GM23248 (cell line): ENCODE data around the gene TRIM32. TPM values are rescaled to one million over a fixed set of nuclear protein-coding genes. Genes with fewer than 3 reads are reported as not detected.

ENCODE experiments used
- DNase-seq: peaks from one replicate; pipeline ENCODE4 v3.0.0-alpha.2; 2015
- H2AFZ ChIP-seq: fragments of 200-600 bp; sonication (generic); 2 replicates; pipeline ENCODE4 v1.6.1; 2016; ENCODE audit warnings: antibody characterized with exemption
- H3F3A ChIP-seq: fragments of 200-600 bp; sonication (generic); 2 replicates; pipeline ENCODE4 v1.6.1; 2016; ENCODE audit warnings: mild to moderate bottlenecking, antibody characterized with exemption, mixed run types; ENCODE audit not compliant: insufficient read depth
- H3K27ac ChIP-seq: fragments of 200-600 bp; sonication (generic); 2 replicates; pipeline ENCODE4 v1.5.1; 2016; ENCODE audit warnings: mild to moderate bottlenecking
- H3K27me3 ChIP-seq: fragments of 200-600 bp; sonication (generic); replicated peaks from 2 replicates; pipeline ENCODE4 v1.6.1; 2016; ENCODE audit warnings: mild to moderate bottlenecking; ENCODE audit not compliant: insufficient read depth
- H3K36me3 ChIP-seq: fragments of 200-600 bp; sonication (generic); 2 replicates; pipeline ENCODE4 v1.6.1; 2016; ENCODE audit warnings: low read depth, mild to moderate bottlenecking
- H3K4me1 ChIP-seq: fragments of 200-600 bp; sonication (generic); 2 replicates; pipeline ENCODE4 v1.6.1; 2016; ENCODE audit warnings: mild to moderate bottlenecking; ENCODE audit not compliant: insufficient read depth
- H3K4me2 ChIP-seq: fragments of 200-600 bp; sonication (generic); one replicate; pipeline ENCODE4 v1.6.1; 2016; ENCODE audit warnings: mild to moderate bottlenecking; ENCODE audit not compliant: unreplicated experiment
- H3K4me3 ChIP-seq: fragments of 200-600 bp; sonication (generic); 2 replicates; pipeline ENCODE4 v1.5.1; 2016; ENCODE audit warnings: mild to moderate bottlenecking
- H3K79me2 ChIP-seq: fragments of 200-600 bp; sonication (generic); 2 replicates; pipeline ENCODE4 v1.6.1; 2016; ENCODE audit warnings: mild to moderate bottlenecking; ENCODE audit not compliant: insufficient read depth
- H3K9ac ChIP-seq: fragments of 200-600 bp; sonication (generic); 2 replicates; pipeline ENCODE4 v1.6.1; 2016; ENCODE audit warnings: mild to moderate bottlenecking
- H3K9me2 ChIP-seq: fragments of 200-600 bp; sonication (generic); 2 replicates; pipeline ENCODE4 v1.6.1; 2016; ENCODE audit warnings: mixed run types, mild to moderate bottlenecking, moderate library complexity; ENCODE audit not compliant: insufficient read depth
- H3K9me3 ChIP-seq: fragments of 200-600 bp; sonication (generic); one replicate; pipeline ENCODE4 v1.6.1; 2017; ENCODE audit warnings: low read depth
- H4K20me1 ChIP-seq: fragments of 200-600 bp; sonication (generic); 2 replicates; pipeline ENCODE4 v1.6.0; 2016; ENCODE audit not compliant: insufficient read depth
- EZH2 ChIP-seq: fragments of 200-600 bp; sonication (generic); IDR thresholded peaks from 2 replicates; pipeline ENCODE4 v1.6.1; 2018; ENCODE audit warnings: antibody characterized with exemption, mild to moderate bottlenecking; ENCODE audit not compliant: insufficient read depth, poor library complexity, severe bottlenecking
- EZH2phosphoT487 ChIP-seq: fragments of 200-600 bp; sonication (generic); IDR thresholded peaks from 2 replicates; pipeline ENCODE4 v1.6.1; 2018; ENCODE audit warnings: antibody characterized with exemption, moderate library complexity, mild to moderate bottlenecking, low read depth; ENCODE audit not compliant: insufficient read depth
- WGBS, 2 experiments: methylation state at CpG; one replicate each; pipeline ENCODE4 v1.1.6; 2015 to 2017; ENCODE audit warnings: low lambda C conversion rate in 2 of 2, low coverage in 1 of 2; ENCODE audit errors: missing lambda C conversion rate in 2 of 2; 5-methylcytosine and 5-hydroxymethylcytosine counted together
- in situ Hi-C: fragments of 300-500 bp; cut with MboI; formaldehyde crosslinking; loops from 2 replicates; pipeline ENCODE4 v1.15.0; 2020
- polyA plus RNA-seq: library from polyadenylated mRNA; unstranded; fragments of >200 nt; fragmentation: Nextera tagmentation; extraction: Ambion mirVana; gene quantifications from 2 replicates; pipeline ENCODE4 v1.2.1, GENCODE V29; 2016
- total RNA-seq: library from RNA; depleted of rRNA; stranded (reverse); fragments of >200 nt; shearing (Covaris generic); gene quantifications from 2 replicates; pipeline ENCODE4 v1.2.3, GENCODE V29; 2014

Gene TRIM32
- total and polyA plus RNA-seq, 2 experiments from 2014 or later, result 34.5 to 41.9 TPM

DNA sequence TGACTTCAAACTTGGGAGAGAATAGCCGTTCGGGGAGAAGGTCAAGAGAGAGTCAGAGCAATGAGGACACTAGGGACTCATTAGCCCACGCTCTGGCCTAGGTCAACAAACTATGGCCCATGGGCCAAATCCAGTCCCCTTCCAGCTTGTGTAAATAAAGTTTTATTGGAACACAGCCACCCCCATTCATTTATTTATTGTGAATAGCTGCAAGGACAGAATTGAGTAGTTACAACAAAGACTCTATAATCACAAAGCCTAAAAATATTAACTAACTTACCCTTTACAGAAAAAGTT, 33.1 kb upstream of the TRIM32 start:
- Histone ChIP-seq H3K4me3 (no peak overlapping the region), H3K27ac (no peak overlapping the region), H3K36me3 (no peaks in the 10 kb centered on the region), H3K4me1 (peaks cover 27% of the 10 kb centered on the region), H3K9me2 (no peaks in the 10 kb centered on the region), H3K4me2 (no peak overlapping the region), H3K79me2 (no peaks in the 10 kb centered on the region), H3F3A (peaks cover 26% of the 10 kb centered on the region), H3K9me3 (no peaks in the 10 kb centered on the region), H2AFZ (no peak overlapping the region; the same call in 1 of the 2 replicates), H4K20me1 (no peaks in the 10 kb centered on the region), H3K27me3 (no peaks in the 10 kb centered on the region), H3K9ac (no peak overlapping the region)
- DNase-seq, result no peak
- no peak for TF ChIP-seq EZH2phosphoT487
- no peak for TF ChIP-seq EZH2
- in situ Hi-C loops, result no loop called here
- 51 to 55% methylated on average over 3 of the region's 3 CpGs for WGBS, 2 experiments

GRCh38 chr9:116656501-116656971, 30.6 kb upstream of the TRIM32 start:
- Histone ChIP-seq H2AFZ (peak overlapping the region; percentile 77), H3K9me3 (no peaks in the 10 kb centered on the region), H3K79me2 (no peaks in the 10 kb centered on the region), H4K20me1 (no peaks in the 10 kb centered on the region), H3K9me2 (no peaks in the 10 kb centered on the region), H3K4me3 (0 out of 2 replicates have a peak overlapping the region, but pooled peaks have one; percentile 1), H3F3A (peaks cover 26% of the 10 kb centered on the region), H3K27ac (peak overlapping the region; percentile 59), H3K27me3 (no peaks in the 10 kb centered on the region), H3K4me2 (peak overlapping the region; percentile 11), H3K9ac (peak overlapping the region; percentile 46), H3K4me1 (peaks cover 39% of the 10 kb centered on the region), H3K36me3 (no peaks in the 10 kb centered on the region)
- in situ Hi-C loops, result no loop called here
- WGBS, 2 experiments, result 15 to 16% methylated on average over 5 of the region's 5 CpGs
- DNase-seq, result peak; percentile 43
- TF ChIP-seq EZH2, result no peak
- TF ChIP-seq EZH2phosphoT487, result no peak

GRCh38 chr9:116656977-116657376, 30.1 kb upstream of the TRIM32 start:
- H3K4me2 ChIP-seq, result peak overlapping the region; percentile 11

GRCh38 chr9:116658265-116658664, 28.8 kb upstream of the TRIM32 start:
- H3K9me2 ChIP-seq, result no peaks in the 10 kb centered on the region
- H3K4me2 ChIP-seq, result no peak overlapping the region
- no peaks in the 10 kb centered on the region for H3K36me3 ChIP-seq
- H4K20me1 ChIP-seq, result no peaks in the 10 kb centered on the region
- H3K9me3 ChIP-seq, result no peaks in the 10 kb centered on the region
- no peak overlapping the region for H3K27ac ChIP-seq
- H3K79me2 ChIP-seq, result no peaks in the 10 kb centered on the region
- H3K4me1 ChIP-seq, result peaks cover 39% of the 10 kb centered on the region
- H2AFZ ChIP-seq, result no peak overlapping the region
- H3K27me3 ChIP-seq, result no peaks in the 10 kb centered on the region
- in situ Hi-C loops, result no loop called here
- no peak overlapping the region for H3K4me3 ChIP-seq
- H3K9ac ChIP-seq, result no peak overlapping the region
- DNase-seq, result no peak
- no peak for TF ChIP-seq EZH2phosphoT487
- no peak for TF ChIP-seq EZH2
- 92 to 100% methylated on average over 2 of the region's 2 CpGs for WGBS, 2 experiments
- peaks cover 26% of the 10 kb centered on the region for H3F3A ChIP-seq

More at GRCh38 chr9:116656977-116657376, 30.1 kb upstream of the TRIM32 start:
- no peaks in the 10 kb centered on the region for H3K36me3 ChIP-seq
- no peaks in the 10 kb centered on the region for H3K79me2 ChIP-seq
- in situ Hi-C loops, result no loop called here
- H4K20me1 ChIP-seq, result no peaks in the 10 kb centered on the region
- peak overlapping the region; percentile 77 for H2AFZ ChIP-seq
- peak overlapping the region; percentile 46 for H3K9ac ChIP-seq
- WGBS, 2 experiments, result 24 to 31% methylated on average over 2 of the region's 2 CpGs
- H3K27ac ChIP-seq, result peak overlapping the region; percentile 59
- no peaks in the 10 kb centered on the region for H3K9me2 ChIP-seq
- H3F3A ChIP-seq, result peaks cover 26% of the 10 kb centered on the region
- TF ChIP-seq EZH2, result no peak
- TF ChIP-seq EZH2phosphoT487, result no peak
- no peaks in the 10 kb centered on the region for H3K9me3 ChIP-seq
- H3K4me3 ChIP-seq, result 0 out of 2 replicates have a peak overlapping the region, but pooled peaks have one; percentile 1
- peaks cover 39% of the 10 kb centered on the region for H3K4me1 ChIP-seq
- H3K27me3 ChIP-seq, result no peaks in the 10 kb centered on the region
- peak; percentile 71 for DNase-seq
